GM12875 (cell line): ENCODE data around the gene SLC26A6.

Experiments used
- H3K4me3 ChIP-seq: one replicate; pipeline ENCODE4 v1.5.1; 2011; ENCODE audit warnings: low read depth, low read length, control low read depth
- TF ChIP-seq, protein P1 (sequence below): IDR thresholded peaks from 2 replicates; pipeline ENCODE4 v1.5.1; 2011; ENCODE audit warnings: low read depth, mild to moderate bottlenecking, control low read depth, inconsistent platforms, low read length, moderate library complexity, borderline replicate concordance; ENCODE audit not compliant: insufficient read depth

SLC26A6 gene

DNA sequence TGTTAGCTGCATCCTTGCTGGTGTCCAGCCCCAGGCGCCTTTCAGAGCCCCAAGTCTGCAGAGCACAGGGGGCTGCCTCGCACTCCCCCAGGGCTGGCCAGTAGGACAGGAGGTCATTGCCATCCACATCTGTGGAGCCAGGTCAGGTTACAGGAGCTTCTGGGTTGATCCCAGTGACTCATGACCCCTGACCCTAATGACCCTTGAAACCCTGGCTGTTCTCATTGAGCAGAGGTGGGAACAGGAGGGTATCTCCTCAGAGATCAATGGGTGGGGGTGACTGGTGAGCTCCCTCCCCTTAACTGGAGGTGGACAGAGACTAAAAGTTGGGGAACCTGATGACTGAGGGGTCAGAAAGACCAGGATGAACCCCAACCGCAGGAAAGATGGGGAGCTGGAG, 6.1 kb upstream of the SLC26A6 start:
- H3K4me3 ChIP-seq = no peak overlapping the region
- TF ChIP-seq, protein P1, sequence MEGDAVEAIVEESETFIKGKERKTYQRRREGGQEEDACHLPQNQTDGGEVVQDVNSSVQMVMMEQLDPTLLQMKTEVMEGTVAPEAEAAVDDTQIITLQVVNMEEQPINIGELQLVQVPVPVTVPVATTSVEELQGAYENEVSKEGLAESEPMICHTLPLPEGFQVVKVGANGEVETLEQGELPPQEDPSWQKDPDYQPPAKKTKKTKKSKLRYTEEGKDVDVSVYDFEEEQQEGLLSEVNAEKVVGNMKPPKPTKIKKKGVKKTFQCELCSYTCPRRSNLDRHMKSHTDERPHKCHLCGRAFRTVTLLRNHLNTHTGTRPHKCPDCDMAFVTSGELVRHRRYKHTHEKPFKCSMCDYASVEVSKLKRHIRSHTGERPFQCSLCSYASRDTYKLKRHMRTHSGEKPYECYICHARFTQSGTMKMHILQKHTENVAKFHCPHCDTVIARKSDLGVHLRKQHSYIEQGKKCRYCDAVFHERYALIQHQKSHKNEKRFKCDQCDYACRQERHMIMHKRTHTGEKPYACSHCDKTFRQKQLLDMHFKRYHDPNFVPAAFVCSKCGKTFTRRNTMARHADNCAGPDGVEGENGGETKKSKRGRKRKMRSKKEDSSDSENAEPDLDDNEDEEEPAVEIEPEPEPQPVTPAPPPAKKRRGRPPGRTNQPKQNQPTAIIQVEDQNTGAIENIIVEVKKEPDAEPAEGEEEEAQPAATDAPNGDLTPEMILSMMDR = no peak

DNA sequence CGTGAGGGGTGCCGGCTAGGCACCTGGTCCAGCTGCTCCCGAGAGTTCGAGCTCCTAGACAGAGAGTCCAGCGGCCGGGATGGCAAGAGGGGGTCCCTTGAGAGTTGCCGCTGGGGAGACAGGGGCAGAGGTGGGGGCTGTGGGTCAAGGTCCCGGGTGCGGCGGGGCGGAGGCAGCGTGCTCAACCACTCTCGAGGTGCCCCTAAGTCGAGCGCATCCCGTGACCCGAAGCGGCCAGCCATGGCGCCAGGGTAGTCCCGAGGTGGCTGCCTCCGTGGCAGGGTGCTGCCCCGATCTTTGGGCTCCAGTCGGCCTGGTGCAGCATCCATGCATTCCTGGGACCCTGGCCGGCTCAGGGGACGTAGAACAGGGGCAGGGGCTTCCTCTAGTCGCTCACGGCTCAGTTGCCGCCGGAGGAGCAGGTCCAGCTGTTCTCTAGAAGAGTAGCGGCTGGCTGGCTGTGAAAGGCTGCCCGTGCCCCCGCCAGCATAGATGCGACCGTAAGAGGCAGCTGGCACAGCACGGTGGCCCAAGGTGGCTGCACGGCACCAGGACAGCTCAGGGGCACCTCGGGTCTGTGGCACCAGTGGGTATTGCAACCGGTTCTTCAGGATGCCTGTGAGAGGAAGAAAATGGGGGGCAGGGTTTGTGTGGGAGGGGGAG, 4.8 kb upstream of the SLC26A6 start:
- TF ChIP-seq, protein P1 = no peak
- H3K4me3 ChIP-seq = no peak overlapping the region

DNA sequence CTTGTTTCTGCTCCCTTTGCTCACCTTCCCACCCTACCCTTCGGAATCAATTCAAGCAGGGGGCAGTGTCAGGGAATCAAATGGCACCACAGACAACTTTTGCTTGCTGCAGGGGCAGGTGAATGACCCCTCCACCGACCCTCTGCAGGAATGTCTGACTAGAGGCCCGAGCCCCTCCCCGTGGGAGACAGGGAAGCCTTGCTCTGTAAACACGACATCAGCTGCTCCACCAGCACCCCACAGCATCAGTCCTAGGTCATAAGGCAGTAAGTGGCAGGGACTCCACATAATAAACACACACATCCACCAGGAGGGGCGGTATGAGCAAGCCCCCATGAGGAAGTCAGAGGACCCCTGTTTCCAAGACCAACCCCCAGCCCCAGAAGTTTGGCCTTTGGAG, 2.0 kb upstream of the SLC26A6 start:
- H3K4me3 ChIP-seq = no peak overlapping the region

DNA sequence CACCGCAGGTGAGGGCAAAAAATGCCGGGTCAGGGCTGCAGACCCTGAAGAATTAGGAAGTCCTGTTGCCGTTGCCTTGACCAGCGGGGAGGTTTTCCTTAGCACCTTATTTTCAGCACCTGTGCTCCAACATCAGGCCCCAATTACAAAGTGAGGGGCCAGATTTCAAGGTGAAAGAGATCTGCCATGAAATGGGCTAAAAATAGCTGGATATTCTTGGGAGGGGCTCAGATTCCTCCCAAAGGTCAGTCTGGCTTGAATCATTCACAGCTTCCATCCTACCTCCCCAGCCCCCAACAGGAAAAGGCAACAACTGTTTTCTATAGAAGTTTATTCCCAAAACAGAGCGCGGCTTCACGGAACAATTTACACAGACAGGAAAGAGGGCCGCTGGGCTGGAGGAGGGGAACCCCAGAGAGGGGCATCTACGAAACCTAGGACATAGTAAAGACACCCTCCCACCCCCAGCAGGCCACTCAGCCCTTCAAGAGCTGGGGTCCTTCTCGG, 941 bp upstream of the SLC26A6 start:
- H3K4me3 ChIP-seq = peak overlapping the region; percentile 83
- TF ChIP-seq, protein P1 = no peak

More for the DNA sequence above, 2.0 kb upstream of the SLC26A6 start:
- TF ChIP-seq, protein P1 = no peak

DNA sequence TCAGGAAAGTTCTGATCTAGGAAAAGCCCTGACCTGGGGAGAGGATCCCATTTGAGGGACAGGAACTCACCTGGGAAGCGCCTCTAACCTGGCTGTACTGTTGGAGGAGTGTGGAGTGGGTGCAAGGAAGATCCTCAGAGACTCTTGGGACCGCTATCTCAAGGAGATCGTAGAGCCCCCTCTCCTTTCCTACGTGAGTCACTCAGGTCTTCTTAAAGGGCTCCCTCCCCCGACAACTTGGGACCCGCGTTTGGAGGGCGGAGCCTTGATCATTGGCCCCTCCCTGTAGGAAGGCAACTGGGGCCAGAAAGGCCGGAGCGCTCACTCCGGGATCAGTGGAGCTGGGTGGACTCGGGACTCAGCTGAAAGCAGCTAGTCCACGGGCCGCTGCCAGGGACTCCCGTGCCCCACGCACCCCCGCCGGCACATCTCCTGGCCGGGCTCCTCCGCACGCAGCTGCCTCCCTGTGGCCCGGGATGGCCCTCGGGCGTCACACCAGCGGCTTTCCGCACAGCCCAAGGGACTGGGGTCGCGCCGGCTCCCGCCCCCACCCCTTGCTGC, 520 bp downstream of the SLC26A6 start:
- TF ChIP-seq, protein P1 = no peak
- peak overlapping the region; percentile 83 for H3K4me3 ChIP-seq

DNA sequence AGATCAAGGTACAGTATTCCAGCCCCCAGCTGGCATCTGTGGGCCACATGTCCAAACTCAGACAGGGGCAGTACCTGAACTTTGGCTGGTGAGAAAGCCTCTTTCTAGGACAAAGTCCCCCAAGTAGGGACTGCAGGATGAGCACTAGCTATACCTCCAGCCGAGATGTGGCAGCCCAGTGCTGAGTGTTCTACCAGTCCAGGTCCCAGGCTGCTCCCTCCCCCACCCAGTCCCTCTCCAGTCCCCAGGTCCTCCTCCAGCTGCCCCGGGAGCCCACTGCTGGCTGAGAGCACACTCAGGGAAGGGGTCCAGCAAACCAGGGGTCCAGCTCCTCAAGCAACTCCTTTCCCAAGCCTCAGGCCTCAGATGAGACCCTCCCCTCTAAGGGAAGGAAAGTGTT, 1.5 kb downstream of the SLC26A6 start:
- no peak overlapping the region for H3K4me3 ChIP-seq
- TF ChIP-seq, protein P1 = no peak

DNA sequence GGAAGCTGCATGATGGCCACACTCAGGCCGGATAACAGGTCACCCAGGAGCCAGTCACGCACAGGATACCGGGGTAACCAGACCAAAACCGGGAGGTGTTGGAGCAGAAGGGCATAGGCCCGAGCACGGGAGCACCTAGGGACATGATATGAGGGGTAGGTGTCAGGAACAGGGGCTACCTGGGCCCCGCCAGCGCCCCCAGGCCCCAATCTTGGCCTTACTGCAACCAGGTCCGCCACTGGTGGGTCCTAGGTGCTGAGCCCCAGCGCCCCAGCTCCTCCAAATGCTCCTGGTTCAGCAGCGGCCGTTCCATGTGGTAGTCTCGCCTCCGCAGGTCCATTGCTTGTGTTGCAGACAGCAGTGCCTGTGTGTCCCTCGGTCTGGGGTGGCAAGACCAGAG, 2.0 kb downstream of the SLC26A6 start:
- TF ChIP-seq, protein P1 = no peak
- H3K4me3 ChIP-seq = no peak overlapping the region
